ENCODE measurements around the gene MRE11.

The MRE11 gene

DNA sequence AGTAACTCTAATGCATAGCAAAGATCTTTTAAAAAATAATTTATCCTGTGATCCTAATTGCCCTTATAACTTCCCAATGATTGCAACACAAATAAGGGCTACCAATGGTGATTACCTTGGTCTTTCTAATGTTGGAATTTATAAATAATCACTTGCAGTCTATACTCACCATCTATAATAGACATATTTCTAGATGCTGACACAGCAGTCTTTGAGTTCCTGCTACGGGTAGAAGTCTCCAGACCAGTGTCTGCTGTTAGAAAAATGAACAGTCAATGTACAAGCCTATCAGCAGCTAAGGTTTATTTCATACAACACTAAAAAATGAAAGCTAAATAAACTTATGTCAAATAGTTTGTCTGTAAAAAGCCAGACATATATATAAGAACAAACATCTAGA is 48.0 kb downstream of the MRE11 start:
- DNase-seq (ENCODE audit: extremely low spot score): no peak
- POLR2A ChIA-PET: no interaction called here
- TF ChIP-seq SP1 (IDR thresholded peaks at IDR 0.05) (no peak), FOXK2 (IDR thresholded peaks at IDR 0.05) (no peak), PKNOX1 (IDR thresholded peaks at IDR 0.05) (no peak), L3MBTL2 (conservative IDR thresholded peaks at IDR 0.05) (no peak), LEF1 (IDR thresholded peaks at IDR 0.05; ENCODE audit: borderline replicate concordance) (no peak), TARDBP (IDR thresholded peaks at IDR 0.05) (no peak), ZNF384 (IDR thresholded peaks at IDR 0.05) (no peak), ARNT (IDR thresholded peaks at IDR 0.05) (no peak), SUZ12 (IDR thresholded peaks at IDR 0.05) (no peak), NFRKB (IDR thresholded peaks at IDR 0.05) (no peak)
- CTCF ChIA-PET: no interaction called here

DNA sequence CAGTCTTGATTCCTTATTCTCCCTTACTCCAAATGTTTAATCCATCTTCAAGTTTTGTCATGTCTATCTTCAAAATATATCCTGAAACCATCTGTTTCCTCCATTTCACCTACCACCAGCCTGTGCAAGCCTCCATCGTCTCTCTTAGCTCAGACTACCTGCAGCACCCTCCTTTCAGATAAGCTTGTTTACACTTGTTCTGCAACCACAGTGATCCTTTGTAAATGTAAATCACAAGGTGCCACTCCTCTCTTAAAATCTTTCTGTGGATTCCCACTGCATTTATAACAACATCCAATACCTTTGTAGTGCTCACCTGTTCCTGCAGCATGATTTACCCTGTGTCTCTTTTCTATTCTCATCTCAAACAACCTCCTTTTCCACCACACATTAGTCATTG is 60.6 kb downstream of the MRE11 start:
- no peak for TF ChIP-seq SUZ12 (IDR thresholded peaks at IDR 0.05)
- no peak for TF ChIP-seq ARNT (IDR thresholded peaks at IDR 0.05)
- TF ChIP-seq HDGF (IDR thresholded peaks at IDR 0.05; ENCODE audit: borderline replicate concordance): no peak
- no peak for TF ChIP-seq L3MBTL2 (conservative IDR thresholded peaks at IDR 0.05)
- CTCF ChIA-PET: no interaction called here
- POLR2A ChIA-PET: no interaction called here
- no peak for DNase-seq (ENCODE audit: extremely low spot score)

- POLR2A ChIA-PET: no interaction called here
- no peak for DNase-seq (ENCODE audit: extremely low spot score)
- CTCF ChIA-PET: no interaction called here
- TF ChIP-seq BHLHE40 (IDR thresholded peaks at IDR 0.05; ENCODE audit: borderline replicate concordance) (no peak), SP1 (IDR thresholded peaks at IDR 0.05) (no peak), NFRKB (IDR thresholded peaks at IDR 0.05) (no peak), CTBP1 (IDR thresholded peaks at IDR 0.05; ENCODE audit: borderline replicate concordance) (no peak), FOXK2 (IDR thresholded peaks at IDR 0.05) (no peak), ZNF384 (IDR thresholded peaks at IDR 0.05) (no peak), PKNOX1 (IDR thresholded peaks at IDR 0.05) (no peak), ARNT (IDR thresholded peaks at IDR 0.05) (no peak), L3MBTL2 (conservative IDR thresholded peaks at IDR 0.05) (no peak), SUZ12 (IDR thresholded peaks at IDR 0.05) (no peak)
Measured at GRCh38 chr11:94424662-94425061, 69.0 kb downstream of the MRE11 start.

GRCh38 chr11:94424011-94424410 is 69.6 kb downstream of the MRE11 start:
- POLR2A ChIA-PET: no interaction called here
- CTCF ChIA-PET: no interaction called here
- TF ChIP-seq CTBP1 (IDR thresholded peaks at IDR 0.05; ENCODE audit: borderline replicate concordance) (no peak), HDGF (IDR thresholded peaks at IDR 0.05; ENCODE audit: borderline replicate concordance) (no peak), NFRKB (IDR thresholded peaks at IDR 0.05) (no peak), FOXK2 (IDR thresholded peaks at IDR 0.05) (no peak), BHLHE40 (IDR thresholded peaks at IDR 0.05; ENCODE audit: borderline replicate concordance) (no peak), LEF1 (IDR thresholded peaks at IDR 0.05; ENCODE audit: borderline replicate concordance) (no peak), FOXM1 (IDR thresholded peaks at IDR 0.05; ENCODE audit: borderline replicate concordance) (no peak), SP1 (IDR thresholded peaks at IDR 0.05) (no peak), ELF4 (IDR thresholded peaks at IDR 0.05) (no peak), ARNT (IDR thresholded peaks at IDR 0.05) (no peak), TARDBP (IDR thresholded peaks at IDR 0.05) (no peak), SUZ12 (IDR thresholded peaks at IDR 0.05) (no peak), FOXA1 (IDR thresholded peaks at IDR 0.05) (no peak), ZNF384 (IDR thresholded peaks at IDR 0.05) (no peak), PKNOX1 (IDR thresholded peaks at IDR 0.05) (no peak), L3MBTL2 (conservative IDR thresholded peaks at IDR 0.05) (no peak)
- no peak for DNase-seq (ENCODE audit: extremely low spot score)

DNA sequence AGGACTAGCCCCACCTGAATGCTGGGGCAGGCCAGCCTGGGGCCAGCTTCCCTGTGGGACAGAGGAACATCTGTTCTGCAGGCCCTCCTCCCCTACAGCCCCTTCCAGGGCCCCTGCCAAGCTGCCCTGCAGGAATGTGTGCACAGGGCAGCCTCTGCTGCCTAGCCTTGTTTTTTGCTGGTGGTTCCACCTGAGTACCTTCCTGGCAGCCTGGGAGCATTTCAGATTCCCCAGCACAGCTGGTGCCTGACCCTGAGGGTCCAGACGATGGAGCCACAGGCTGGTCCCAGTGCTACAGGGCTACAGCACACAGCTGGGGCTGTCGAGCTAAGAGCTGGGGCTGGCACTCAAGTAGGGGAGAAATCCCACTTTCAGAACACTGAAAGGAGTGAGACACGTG is 70.1 kb downstream of the MRE11 start:
- no peak for DNase-seq (ENCODE audit: extremely low spot score)
- ChIA-PET POLR2A (no interaction called here), CTCF (no interaction called here)
- no peak for TF ChIP-seq FOXM1 (IDR thresholded peaks at IDR 0.05; ENCODE audit: borderline replicate concordance)
- TF ChIP-seq ARNT (IDR thresholded peaks at IDR 0.05): no peak
- no peak for TF ChIP-seq HDGF (IDR thresholded peaks at IDR 0.05; ENCODE audit: borderline replicate concordance)
- TF ChIP-seq ELF4 (IDR thresholded peaks at IDR 0.05): no peak
- no peak for TF ChIP-seq BHLHE40 (IDR thresholded peaks at IDR 0.05; ENCODE audit: borderline replicate concordance)
- no peak for TF ChIP-seq LEF1 (IDR thresholded peaks at IDR 0.05; ENCODE audit: borderline replicate concordance)
- no peak for TF ChIP-seq L3MBTL2 (conservative IDR thresholded peaks at IDR 0.05)

- ChIA-PET POLR2A (no interaction called here), CTCF (interaction anchor here (1.1 to 1.4 kb wide), 2 partner anchors 234 to 523 kb away, joined by 4 to 5 read pairs; no protein-coding TSS in a partner anchor)
- no peak for TF ChIP-seq TARDBP (IDR thresholded peaks at IDR 0.05)
- TF ChIP-seq LEF1 (IDR thresholded peaks at IDR 0.05; ENCODE audit: borderline replicate concordance): no peak
- DNase-seq (ENCODE audit: extremely low spot score): no peak
Measured at GRCh38 chr11:94418123-94418765, 75.4 kb downstream of the MRE11 start.

- TF ChIP-seq TARDBP (IDR thresholded peaks at IDR 0.05) (no peak), NFRKB (IDR thresholded peaks at IDR 0.05) (no peak), LEF1 (IDR thresholded peaks at IDR 0.05; ENCODE audit: borderline replicate concordance) (no peak), SUZ12 (IDR thresholded peaks at IDR 0.05) (no peak), PKNOX1 (IDR thresholded peaks at IDR 0.05) (no peak)
- CTCF ChIA-PET: interaction anchor here (0.9 to 1.4 kb wide), 4 partner anchors 13 to 522 kb away, joined by 4 to 5 read pairs (median 4); no protein-coding TSS in a partner anchor
- POLR2A ChIA-PET: no interaction called here
Measured at GRCh38 chr11:94417386-94417987, 76.2 kb downstream of the MRE11 start.

More at GRCh38 chr11:94417386-94417987, 76.2 kb downstream of the MRE11 start:
- DNase-seq (ENCODE audit: extremely low spot score): no peak

Measured in HEK293T (cell line).